Measurements from ENCODE around the gene WDR31. TPM values are rescaled to one million over a fixed set of nuclear protein-coding genes. Genes with fewer than 3 reads are reported as not detected.
"Not testable (repeated sequence)": the region's sequence is repeated elsewhere in the genome, so short reads cannot be mapped to it uniquely, and the experiment has no call there.

WDR31 gene
- 2.2 and 2.7 TPM in 2 replicates for total RNA-seq

GRCh38 chr9:113340011-113340699 is at the start of gene WDR31:
Gene WDR31 (minus strand): TSS chr9:113340275. CDS start chr9:113332022, 8,253 bp downstream.
- peak within 1 kb of the TSS; percentile 78 for H3K27ac Mint-ChIP-seq
- intact Hi-C loops (cut with micrococcal nuclease) = loop anchor here (1.0 to 5.0 kb wide), 7 partner anchors 10 to 172 kb away; partner anchors contain the start of genes ALAD, C9orf43, CDC26 and FKBP15
- peaks cover 43% of the 10 kb centered on the region for H3K4me1 Mint-ChIP-seq
- H3K36me3 Mint-ChIP-seq (ENCODE audit: low read depth) = no peaks in the 10 kb centered on the region
- H3K27me3 Mint-ChIP-seq = no peaks in the 10 kb centered on the region
- H3K4me3 Mint-ChIP-seq = peak within 1 kb of the TSS; percentile 81
- peak; percentile 95 for DNase-seq
- no peaks in the 10 kb centered on the region for H3K9me3 Mint-ChIP-seq

GRCh38 chr9:113389451-113389850 is 49.4 kb upstream of the WDR31 start:
- no peaks in the 10 kb centered on the region for H3K4me1 Mint-ChIP-seq
- H3K9me3 Mint-ChIP-seq = no peaks in the 10 kb centered on the region
- DNase-seq = no peak
- H3K27ac Mint-ChIP-seq = no peak overlapping the region
- H3K36me3 Mint-ChIP-seq (ENCODE audit: low read depth) = peaks cover 26% of the 10 kb centered on the region
- no peak overlapping the region for H3K4me3 Mint-ChIP-seq
- H3K27me3 Mint-ChIP-seq = no peaks in the 10 kb centered on the region
- intact Hi-C loops (cut with micrococcal nuclease) = no loop called here

GRCh38 chr9:113388833-113389232 is 48.8 kb upstream of the WDR31 start:
- DNase-seq = no peak
- H3K36me3 Mint-ChIP-seq (ENCODE audit: low read depth) = peaks cover 26% of the 10 kb centered on the region
- no peaks in the 10 kb centered on the region for H3K4me1 Mint-ChIP-seq
- no peak overlapping the region for H3K4me3 Mint-ChIP-seq
- no peak overlapping the region for H3K27ac Mint-ChIP-seq
- intact Hi-C loops (cut with micrococcal nuclease) = no loop called here
- H3K27me3 Mint-ChIP-seq = no peaks in the 10 kb centered on the region
- no peaks in the 10 kb centered on the region for H3K9me3 Mint-ChIP-seq

- Mint-ChIP-seq H3K36me3 (ENCODE audit: low read depth) (peaks cover 21% of the 10 kb centered on the region), H3K27me3 (no peaks in the 10 kb centered on the region), H3K4me1 (no peaks in the 10 kb centered on the region), H3K4me3 (no peak overlapping the region), H3K9me3 (no peaks in the 10 kb centered on the region), H3K27ac (no peak overlapping the region)
- DNase-seq = no peak
- intact Hi-C loops (cut with micrococcal nuclease) = no loop called here
Measured at GRCh38 chr9:113387560-113388230, 47.6 kb upstream of the WDR31 start.

GRCh38 chr9:113386571-113387393 is 46.7 kb upstream of the WDR31 start:
- Mint-ChIP-seq H3K27me3 (no peaks in the 10 kb centered on the region), H3K27ac (no peak overlapping the region), H3K4me3 (no peak overlapping the region), H3K36me3 (ENCODE audit: low read depth) (peaks cover 21% of the 10 kb centered on the region), H3K4me1 (no peaks in the 10 kb centered on the region), H3K9me3 (no peaks in the 10 kb centered on the region)
- no peak for DNase-seq
- intact Hi-C loops (cut with micrococcal nuclease) = no loop called here

GRCh38 chr9:113381909-113382411 is 41.9 kb upstream of the WDR31 start:
- no peak overlapping the region for H3K27ac Mint-ChIP-seq
- peaks cover 5% of the 10 kb centered on the region for H3K36me3 Mint-ChIP-seq (ENCODE audit: low read depth)
- intact Hi-C loops (cut with micrococcal nuclease) = no loop called here
- H3K27me3 Mint-ChIP-seq = no peaks in the 10 kb centered on the region
- H3K9me3 Mint-ChIP-seq = no peaks in the 10 kb centered on the region
- no peak for DNase-seq
- no peak overlapping the region for H3K4me3 Mint-ChIP-seq
- peaks cover 5% of the 10 kb centered on the region for H3K4me1 Mint-ChIP-seq

GRCh38 chr9:113381441-113381840 is 41.4 kb upstream of the WDR31 start:
- H3K9me3 Mint-ChIP-seq; H3K4me1 Mint-ChIP-seq; intact Hi-C loops (cut with micrococcal nuclease); H3K27ac Mint-ChIP-seq; H3K27me3 Mint-ChIP-seq; DNase-seq; H3K36me3 Mint-ChIP-seq (ENCODE audit: low read depth); H3K4me3 Mint-ChIP-seq: not testable (repeated sequence)

- intact Hi-C loops (cut with micrococcal nuclease) = no loop called here
- Mint-ChIP-seq H3K36me3 (ENCODE audit: low read depth) (peaks cover 3% of the 10 kb centered on the region), H3K4me1 (peaks cover 5% of the 10 kb centered on the region), H3K4me3 (no peak overlapping the region), H3K27me3 (no peaks in the 10 kb centered on the region), H3K9me3 (no peaks in the 10 kb centered on the region), H3K27ac (no peak overlapping the region)
- no peak for DNase-seq
Measured at GRCh38 chr9:113380869-113381378, 40.8 kb upstream of the WDR31 start.

- H3K27ac Mint-ChIP-seq; H3K27me3 Mint-ChIP-seq; intact Hi-C loops (cut with micrococcal nuclease); H3K36me3 Mint-ChIP-seq (ENCODE audit: low read depth); DNase-seq; H3K9me3 Mint-ChIP-seq; H3K4me3 Mint-ChIP-seq: not testable (repeated sequence)
- peaks cover 15% of the 10 kb centered on the region for H3K4me1 Mint-ChIP-seq
Measured at GRCh38 chr9:113379829-113380210, 39.7 kb upstream of the WDR31 start.

GRCh38 chr9:113379094-113379828 is 39.2 kb upstream of the WDR31 start:
- H3K4me3 Mint-ChIP-seq; H3K9me3 Mint-ChIP-seq; H3K27ac Mint-ChIP-seq; H3K27me3 Mint-ChIP-seq; H3K36me3 Mint-ChIP-seq (ENCODE audit: low read depth); DNase-seq; intact Hi-C loops (cut with micrococcal nuclease): not testable (repeated sequence)
- peaks cover 15% of the 10 kb centered on the region for H3K4me1 Mint-ChIP-seq

- peaks cover 14% of the 10 kb centered on the region for H3K36me3 Mint-ChIP-seq (ENCODE audit: low read depth)
- no peaks in the 10 kb centered on the region for H3K27me3 Mint-ChIP-seq
- H3K9me3 Mint-ChIP-seq = no peaks in the 10 kb centered on the region
- H3K27ac Mint-ChIP-seq = peak within 1 kb of the TSS; percentile 83
- DNase-seq = peak; percentile 95
- H3K4me3 Mint-ChIP-seq = peak within 1 kb of the TSS; percentile 92
- intact Hi-C loops (cut with micrococcal nuclease) = loop anchor here (1.0 to 2.0 kb wide), 6 partner anchors 24 to 156 kb away; partner anchors contain the start of genes ALAD, C9orf43, FKBP15 and POLE3
- peaks cover 15% of the 10 kb centered on the region for H3K4me1 Mint-ChIP-seq
Measured at GRCh38 chr9:113376634-113377567, 36.8 kb upstream of the WDR31 start, which contains the start of gene HDHD3. Gene HDHD3 (minus strand): TSS chr9:113376986. CDS start chr9:113374354, 2,632 bp downstream.
